Stimulated activated CD4-positive, alpha-beta T cell treated with anti-CD3 and anti-CD28 coated beads, Interleukin-4, amount 100 ng/mL, for 48 hours (primary cell): ENCODE data around the gene PARD3.
"Not testable (repeated sequence)": the region's sequence is repeated elsewhere in the genome, so short reads cannot be mapped to it uniquely, and the experiment has no call there.

Source experiments
- DNase-seq, 2 donors: peaks; one replicate each; pipeline ENCODE4 v3.0.0-alpha.2; 2020; ENCODE audit warnings: low read depth in 2 of 2

PARD3 gene

DNA sequence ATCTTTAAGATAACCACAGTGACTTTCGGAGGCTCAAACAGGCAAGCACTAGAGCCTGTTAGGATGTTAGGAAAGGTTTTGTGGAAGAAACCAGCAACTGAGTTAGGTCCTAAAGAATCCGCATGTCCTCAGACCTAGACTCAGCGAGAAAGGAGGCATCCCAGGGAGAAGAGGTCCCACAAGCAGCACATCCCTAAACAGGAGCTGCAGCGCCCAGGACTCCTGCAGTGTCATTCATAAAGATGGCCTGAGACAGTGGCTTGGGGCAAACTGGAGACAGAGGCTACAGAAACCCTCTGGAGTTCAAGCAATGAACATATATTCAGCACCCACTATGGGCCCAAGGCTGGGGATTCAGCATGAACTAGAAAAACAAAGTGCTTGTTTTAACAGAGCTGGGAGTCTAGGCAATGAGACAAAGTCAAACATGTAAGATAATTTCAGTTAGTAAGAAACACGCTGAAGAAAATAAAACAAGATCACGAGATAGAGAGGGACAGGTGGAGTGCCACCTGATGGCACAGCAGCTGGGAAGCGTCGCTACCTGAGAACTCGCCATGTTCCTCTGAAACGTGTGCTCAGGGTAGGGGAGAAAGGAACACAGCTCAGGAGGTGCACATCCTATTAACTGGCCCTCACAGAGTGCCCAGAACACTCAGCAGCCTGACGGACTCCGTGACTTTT lies 48.1 kb downstream of the PARD3 start:
- no peak for DNase-seq

DNA sequence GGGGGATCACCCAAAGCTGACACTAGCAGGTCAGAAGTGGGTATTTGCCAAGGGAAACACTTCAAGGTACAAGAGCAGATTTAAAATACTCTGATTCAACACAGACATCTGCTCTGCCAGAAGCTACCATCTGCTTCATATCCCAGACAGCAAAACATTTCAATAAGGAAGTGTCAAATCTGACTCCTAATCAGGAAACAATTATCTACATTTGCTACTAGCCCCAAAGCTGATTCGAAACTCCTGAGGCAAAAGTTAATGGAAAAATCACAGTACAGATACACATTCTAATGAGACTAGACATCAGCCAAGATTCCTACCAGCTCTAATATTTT lies 48.9 kb downstream of the PARD3 start:
- no peak for DNase-seq

DNA sequence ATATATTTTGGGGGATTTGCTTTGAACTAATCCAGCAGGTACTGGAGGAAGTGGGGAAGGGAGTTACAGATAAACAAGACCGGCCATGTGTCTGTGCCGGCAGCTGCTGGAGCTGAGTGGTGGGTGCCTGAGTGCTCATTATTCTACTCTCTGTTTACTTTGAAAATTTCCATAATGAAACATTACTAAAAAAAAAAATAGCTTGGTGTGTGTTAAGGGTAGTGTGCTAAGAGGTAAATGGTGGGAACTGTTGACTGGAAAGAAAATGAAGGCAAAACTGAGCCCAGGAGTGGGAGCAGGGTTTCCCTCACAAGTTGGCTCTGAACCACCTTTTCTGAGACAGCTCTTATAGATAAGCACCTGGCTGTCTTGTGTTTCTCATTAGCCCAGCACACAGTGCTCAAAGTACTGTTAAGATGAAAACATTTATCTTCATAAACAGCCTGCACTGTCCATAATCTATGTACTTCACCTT lies 50.6 kb downstream of the PARD3 start:
- DNase-seq, result no peak

DNA sequence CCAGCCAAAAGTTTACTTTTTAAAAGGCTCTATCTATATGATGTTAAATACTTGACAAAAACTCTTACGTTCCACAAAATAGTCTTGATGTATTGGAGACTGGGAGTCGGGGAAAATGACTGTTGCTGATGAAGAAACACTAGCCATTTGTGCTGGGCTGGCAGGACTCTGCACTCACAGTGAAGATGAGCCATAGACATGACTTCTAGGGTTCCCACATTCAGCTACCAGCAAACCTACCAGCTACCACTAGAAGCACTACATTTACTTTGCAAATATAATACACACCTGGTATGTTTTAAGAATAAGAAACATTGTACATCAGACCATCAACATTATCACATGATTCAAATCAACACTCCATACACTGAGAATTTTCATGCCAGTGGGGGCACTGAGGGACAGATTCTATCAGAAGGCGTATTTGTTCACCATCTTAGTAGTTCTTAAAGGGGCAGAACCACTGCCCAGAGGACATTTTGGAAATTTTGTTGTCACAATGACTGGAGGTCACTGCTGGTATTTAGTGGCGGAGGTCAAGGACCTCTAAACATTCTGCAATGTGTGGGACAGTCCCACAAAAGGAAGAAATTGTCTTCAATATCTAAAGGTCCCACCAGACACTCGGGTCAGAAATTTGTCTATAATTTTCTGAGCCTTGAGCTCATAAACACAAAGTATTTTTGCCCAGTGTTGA lies 52.3 kb downstream of the PARD3 start:
- no peak for DNase-seq

DNA sequence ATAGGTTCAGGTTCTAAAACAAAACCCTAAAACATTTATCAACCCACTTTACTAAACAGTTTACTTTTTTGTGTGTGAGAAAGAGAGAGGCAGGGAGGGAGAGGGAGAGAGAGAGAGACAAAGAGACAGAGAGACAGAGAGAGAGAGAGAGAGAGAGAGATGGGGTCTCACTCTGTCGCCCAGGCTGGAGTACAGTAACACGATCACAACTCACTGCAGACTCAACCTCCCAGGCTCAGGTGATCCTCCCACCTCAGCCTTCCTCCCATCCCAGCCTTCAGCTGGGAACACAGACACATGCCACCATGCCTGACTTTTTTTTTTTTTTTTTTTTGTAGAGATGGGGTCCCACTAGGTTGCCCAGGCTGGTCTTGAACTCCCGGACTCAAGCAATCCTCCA lies 52.9 kb downstream of the PARD3 start:
- no peak for DNase-seq

DNA sequence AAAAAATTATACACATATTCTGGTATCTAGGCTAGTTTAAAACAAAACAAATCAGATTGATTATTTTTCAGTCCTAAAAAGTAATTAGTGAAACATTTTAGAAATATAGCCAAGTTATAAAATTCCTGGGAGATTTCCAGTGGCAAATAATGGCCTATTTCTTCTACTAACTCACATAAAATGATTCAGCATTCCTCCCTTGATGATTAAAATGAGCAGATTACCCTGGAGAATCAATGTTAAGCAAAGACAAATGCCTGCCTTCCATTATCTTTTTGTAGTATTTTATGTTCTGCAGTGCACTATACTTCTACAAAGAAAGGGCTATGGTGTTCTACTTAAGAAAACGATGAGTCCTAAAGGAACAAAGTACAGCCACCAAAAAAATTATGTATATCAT lies 53.6 kb downstream of the PARD3 start:
- DNase-seq, result no peak

DNA sequence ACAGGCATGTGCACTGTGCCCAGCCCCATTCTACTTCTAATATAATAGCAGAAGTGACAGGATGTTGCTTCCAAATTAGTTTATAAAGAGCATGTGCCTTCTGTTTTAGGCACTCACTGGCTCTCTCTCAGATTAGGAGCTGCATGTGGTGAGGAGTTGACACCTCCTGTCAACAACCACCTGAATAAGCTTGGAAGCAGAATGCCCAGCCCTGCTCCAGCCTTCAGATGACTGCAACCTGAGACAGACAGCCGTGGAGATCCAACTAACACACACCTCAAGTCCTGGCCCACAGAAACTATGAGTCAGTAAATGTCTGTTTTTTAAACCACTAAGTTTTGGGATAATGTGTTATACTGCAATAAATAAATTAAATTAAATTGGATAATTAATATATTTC lies 54.5 kb downstream of the PARD3 start:
- no peak for DNase-seq

DNA sequence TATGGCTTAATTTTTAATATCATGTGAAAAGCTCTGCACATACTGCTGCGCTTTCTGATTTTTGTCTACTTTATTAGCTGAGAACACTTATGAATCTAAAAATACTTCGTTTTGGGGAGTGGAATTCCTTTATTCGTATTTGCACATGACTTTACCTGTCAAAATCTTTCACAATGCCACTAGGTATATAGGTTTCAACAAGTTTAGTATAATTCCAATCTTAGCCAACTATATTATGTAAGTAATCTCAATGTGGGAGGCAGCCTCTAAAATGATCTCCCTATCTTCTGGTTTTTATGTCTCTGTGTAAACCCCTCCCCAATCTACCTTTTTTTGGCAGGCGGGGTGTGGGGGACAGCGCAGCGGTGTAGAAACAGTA lies 55.3 kb downstream of the PARD3 start:
- no peak for DNase-seq

DNA sequence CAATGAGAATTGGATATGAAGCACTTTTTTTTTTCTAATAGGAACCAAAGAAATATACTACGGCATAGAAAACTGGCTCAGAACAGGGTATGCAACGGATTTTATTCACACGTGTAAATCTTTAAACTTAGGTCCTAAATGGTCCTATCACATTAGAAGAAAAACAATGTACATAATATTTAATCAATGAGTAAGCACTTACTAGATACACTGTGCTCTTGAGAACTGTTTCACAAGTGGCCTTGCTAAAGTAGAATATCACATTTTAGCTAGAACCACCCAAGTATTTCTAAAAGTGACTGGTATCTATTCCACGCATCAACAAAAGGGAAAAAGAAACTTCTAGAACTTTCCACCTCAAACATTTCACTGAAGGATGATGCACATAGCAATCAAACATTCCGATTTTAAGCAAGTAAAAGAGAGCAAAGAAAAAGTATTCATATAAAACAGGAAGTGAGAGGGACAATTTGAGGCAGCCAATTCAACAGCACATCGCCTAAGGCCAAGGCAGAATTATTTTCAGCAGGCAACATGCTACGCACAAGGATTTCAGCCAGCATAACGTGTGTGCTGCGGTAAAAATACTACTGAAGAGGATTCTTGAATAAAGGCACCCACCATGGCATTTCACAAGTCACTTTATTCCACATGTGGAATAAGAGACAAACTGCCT lies 55.8 kb downstream of the PARD3 start:
- DNase-seq, result no peak

DNA sequence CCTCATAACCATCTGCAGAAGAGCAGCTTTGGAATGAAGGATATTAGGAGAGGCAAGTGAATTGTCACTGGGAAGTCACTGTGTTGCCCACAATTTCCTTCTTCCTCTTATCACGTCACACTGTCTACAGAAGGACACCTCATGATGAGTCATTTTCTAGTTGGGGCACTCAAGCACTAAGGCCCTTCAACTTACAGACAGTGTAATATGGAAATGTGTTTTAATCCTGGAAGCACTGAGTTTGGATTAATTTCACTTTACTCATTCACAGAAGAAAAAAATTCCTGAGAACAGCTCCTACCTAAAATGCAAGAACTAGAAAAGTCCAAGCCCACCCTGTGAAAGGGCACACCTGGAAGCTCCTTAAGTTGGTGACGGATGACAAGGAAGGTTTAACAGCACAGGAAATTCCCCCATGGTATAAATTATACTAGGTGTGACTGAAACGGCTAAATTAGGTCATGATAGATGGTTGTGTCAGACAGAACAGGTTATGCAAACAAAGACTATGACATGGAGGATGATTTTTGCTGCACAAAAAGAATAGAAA lies 56.6 kb downstream of the PARD3 start:
- no peak for DNase-seq

DNA sequence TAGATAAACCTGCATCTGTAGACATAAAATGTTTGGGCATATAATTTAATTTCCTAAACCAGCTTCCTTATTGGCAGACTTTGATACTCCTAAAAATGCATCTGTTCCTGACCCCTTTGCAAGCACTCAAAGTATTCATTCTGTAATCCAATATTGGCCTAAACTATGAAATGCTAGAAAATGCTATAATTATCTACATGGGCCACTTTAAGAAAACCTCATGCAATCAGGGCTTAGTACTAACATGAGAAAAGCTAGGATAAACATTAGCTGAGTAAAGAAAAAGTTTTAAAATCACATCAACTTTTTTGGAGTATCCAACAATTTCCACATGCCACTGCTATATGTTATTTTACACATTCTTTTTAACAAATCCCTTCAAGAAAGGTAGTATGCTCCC lies 57.2 kb downstream of the PARD3 start:
- DNase-seq, result no peak

DNA sequence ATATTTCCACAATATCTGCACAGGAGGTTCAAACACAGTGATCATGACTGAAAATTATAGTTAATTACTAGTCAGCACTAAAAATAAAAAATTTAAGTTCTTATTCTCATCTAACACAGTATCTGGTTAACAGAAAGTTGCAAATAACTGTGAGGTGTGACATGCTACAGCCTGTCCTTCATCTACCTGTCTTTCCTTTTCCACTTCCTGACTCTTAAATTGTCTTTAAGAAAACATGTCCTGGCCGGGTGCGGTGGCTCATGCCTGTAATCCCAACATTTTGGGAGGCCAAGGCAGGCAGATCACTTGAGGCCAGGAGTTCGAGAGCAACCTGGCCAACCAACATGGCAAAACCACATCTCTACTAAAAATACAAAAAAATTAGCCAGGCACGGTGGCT lies 57.9 kb downstream of the PARD3 start:
- DNase-seq, result not testable (repeated sequence)

DNA sequence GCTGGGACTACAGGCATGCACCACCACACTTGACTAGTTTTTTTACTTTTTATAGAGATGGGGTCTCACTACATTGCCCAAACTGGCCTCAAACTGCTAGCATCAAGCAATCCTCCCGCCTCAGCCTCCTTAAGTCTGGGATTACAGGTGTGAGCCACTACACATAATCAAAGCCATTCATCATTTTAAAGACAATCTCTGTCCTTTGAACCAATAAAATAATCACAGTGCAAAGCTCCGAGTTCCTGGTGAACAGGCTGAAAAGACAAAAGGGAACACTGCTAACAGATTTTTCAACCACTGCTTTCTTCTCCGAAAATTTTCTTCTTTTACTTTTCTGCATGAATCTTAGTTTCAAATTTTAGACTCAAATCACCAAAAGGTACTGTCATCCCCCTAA lies 58.5 kb downstream of the PARD3 start:
- no peak for DNase-seq

DNA sequence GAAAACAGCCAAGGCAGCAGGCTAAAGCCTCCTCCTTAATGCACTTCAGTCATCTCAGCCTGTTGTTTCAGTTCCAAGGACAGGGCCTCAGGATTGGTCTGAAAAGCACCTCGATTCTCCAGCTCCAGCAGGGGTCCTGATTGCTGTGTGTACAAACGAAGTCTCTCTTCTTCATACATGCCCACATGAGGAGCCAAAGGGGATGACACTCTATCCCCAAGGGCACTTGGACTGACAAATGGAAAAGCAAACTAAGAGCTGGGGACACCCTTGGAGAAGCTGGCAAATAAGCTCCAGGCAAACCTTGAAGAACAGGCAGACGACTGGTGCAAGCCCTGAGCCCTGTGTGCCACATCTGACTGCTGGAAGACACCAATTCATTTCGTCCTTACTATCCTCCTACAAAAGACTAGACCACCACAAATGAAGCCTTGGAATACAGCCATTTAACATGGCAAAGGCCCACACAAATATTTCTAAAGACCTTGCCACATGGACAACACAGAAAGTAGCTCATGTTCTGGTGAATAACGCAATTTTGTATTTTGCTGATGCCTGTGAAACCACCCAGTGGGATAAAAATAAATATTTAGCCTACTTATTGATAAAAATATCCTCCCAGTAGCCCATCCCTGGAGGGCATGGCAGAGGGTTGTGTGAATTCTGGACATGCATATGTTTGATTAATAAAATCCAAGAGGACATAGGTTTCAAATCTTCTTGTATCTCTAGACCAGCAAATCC lies 61.9 kb downstream of the PARD3 start:
- DNase-seq, result no peak

DNA sequence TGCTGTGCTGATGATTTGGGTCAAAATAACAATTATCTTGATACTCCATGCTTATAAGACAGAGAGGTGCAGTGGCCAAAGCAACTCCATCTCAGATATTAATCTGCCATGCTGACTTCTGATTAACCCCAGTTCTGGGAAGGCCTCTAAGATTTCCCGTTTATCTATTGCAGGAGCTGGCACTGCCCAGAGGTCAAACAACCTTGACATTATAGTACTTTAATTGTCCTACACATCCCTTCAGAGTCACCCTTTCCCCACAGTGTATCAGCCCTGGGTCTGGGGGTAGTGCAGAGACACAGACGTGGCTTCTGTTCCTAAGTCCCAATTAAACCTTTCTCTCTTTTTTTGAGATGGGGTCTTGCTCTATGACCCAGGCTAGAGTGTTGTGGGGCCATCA lies 63.8 kb downstream of the PARD3 start:
- no peak for DNase-seq

DNA sequence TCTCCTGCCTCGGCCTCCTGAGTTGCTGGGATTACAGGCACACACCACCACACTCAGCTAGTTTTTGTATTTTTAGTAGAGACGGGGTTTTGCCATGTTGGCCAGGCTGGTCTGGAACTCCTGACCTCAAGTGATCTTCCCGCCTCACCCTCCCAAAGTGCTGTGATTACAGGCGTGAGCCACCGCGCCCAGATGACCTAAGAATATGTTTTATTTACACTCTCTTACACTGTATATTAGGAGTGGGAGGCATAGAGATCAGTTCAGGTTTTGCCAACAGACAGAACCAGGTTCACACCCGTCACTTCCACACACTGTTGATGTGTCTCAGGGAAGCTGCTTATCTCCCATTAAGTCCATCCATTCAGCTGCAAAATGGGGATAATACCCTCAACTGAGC lies 64.3 kb downstream of the PARD3 start:
- not testable (repeated sequence) for DNase-seq

DNA sequence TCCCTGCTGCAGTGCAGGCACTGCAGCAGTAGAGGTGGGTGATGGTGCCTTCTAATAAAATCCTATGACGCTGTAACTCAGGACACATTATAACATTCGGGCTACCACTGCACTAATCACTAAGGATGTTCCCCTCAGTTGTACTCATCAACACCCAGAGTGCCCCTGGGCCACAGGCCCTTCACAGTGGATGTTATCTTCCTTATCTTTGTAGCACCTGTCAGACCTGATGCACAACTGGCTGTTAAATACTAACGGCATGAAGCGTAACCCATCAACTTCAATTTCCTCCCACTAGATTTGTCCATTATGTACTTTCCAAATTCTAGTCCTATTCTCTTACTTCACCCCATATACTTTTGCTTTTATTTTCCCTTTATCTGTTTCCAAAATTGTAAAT lies 66.3 kb downstream of the PARD3 start:
- DNase-seq, result no peak

DNA sequence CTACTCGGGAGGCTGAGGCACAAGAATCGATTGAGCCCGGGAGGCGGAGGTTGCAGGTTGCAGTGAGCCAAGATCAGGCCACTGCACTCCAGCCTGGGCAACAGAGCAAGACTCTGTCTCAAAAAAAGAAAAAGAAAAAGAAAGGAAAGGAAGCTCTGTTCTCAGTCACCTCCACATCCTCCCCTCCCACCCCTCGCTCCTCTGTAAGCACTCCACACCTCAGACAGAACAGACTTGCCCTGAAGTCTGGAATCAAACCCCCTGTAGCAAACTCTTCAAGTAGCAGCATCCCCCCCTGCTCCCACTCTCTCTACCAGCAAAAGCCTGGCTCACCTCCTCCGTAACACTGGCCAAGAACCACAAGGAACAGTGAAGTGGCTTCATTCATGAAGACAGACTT lies 66.7 kb downstream of the PARD3 start:
- no peak for DNase-seq

DNA sequence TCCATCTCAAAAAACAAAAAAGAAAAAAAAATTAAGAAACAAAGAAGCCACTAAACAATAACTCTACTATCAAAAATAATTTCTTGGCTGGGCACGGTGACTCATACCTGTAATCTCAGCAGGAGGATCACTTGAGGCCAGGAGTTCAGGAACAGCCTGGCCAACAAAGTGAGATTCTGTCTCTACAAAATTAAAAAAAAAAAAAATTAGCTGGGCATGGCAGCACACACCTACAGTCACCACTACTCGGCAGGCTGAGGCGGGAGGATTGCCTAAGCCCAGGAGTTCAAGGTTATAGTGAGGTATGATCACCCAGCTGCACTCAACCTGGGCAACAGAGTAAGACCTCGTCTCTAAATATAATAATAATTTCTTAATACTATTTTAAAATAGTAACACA lies 69.0 kb downstream of the PARD3 start:
- DNase-seq, result no peak

DNA sequence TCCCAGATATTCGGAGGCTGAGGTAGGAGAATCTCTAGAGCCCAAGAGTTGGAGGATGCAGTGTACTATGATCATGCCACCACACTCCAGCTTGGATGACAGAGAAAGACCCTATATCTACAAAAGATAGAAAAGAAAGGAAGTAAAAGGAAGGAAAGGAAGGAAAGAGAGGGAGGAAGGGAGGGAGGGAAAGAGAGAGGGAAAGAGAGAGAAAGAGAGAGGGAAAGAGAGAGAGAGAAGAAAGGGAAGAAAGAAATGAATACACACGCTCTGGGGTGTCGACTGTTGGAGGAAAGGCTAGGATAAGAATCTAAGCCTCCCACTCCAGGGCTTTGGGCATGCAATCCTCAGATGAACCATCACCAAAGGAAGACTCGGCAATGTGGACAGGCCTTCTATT lies 69.9 kb downstream of the PARD3 start:
- DNase-seq, result no peak

DNA sequence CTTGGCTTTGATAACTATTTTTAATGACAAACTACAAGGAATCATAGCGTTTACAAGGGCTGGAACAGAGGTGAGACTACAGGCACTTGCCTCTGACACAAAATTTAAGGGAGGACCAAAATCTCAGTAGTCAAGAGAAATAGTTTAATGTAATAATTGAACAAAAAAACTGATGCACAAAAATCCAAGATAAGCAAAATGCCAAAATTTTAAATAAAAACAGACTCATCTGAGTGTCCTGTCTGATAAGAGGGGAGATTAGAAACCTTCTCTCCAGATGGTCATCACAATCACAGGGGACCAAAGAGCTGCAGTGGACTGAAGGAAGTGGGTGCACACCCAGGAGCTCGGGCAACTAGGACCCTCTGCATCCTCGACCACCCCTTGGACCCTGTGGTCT lies 70.5 kb downstream of the PARD3 start:
- DNase-seq, result no peak

DNA sequence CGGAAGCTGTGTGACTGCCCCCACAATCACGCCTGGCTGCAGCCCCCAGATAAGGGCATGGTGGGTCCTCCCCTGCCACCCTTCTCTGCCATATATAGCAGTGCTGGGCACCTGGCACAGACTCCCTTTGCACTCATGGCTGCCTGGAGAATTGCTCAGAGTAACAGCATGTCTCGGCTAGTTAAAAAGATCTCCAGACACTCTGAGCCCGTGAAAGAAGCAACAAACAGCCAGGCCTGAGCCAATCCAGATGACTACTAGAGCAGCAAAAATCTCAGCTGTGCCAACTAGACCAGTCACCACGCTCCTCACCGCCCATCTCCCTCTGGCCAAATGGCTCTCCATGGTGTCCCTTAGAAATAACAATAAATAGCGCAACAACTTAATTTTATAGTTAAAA lies 71.3 kb downstream of the PARD3 start:
- DNase-seq, result no peak
